Measurements from ENCODE around the gene THAP9.
"Not testable (repeated sequence)": the region's sequence is repeated elsewhere in the genome, so short reads cannot be mapped to it uniquely, and the experiment has no call there.

The THAP9 gene

GRCh38 chr4:82900411-82901182, at the start of gene THAP9:
TSS of gene THAP9 (plus strand) at chr4:82900735. CDS start at chr4:82900803, 68 bp downstream.
- peak; percentile 98 for DNase-seq (ENCODE audit: low spot score)

DNA sequence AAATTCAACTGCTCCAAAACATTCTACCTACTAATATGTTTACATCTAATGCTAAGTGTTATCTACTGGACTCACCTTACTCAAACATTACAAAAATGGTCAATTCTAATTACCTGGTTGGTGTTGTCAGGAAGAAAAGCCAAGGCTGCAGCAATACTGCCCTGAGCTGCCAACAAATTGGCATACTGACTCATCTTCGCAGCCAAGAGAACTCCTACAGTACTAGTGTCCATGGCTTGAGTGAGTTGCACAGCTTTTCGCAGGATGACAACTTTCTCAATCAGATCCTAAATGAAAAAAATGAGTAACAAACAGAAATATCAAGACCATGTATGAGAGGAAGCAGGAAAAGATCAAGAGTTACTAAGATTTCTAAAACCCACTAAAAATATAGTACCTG, 49.2 kb upstream of the THAP9 start:
- DNase-seq (ENCODE audit: low spot score), result no peak

- no peak for DNase-seq (ENCODE audit: low spot score)
These were observed 48.4 kb upstream of the THAP9 start for GRCh38 chr4:82851885-82852750.

DNA sequence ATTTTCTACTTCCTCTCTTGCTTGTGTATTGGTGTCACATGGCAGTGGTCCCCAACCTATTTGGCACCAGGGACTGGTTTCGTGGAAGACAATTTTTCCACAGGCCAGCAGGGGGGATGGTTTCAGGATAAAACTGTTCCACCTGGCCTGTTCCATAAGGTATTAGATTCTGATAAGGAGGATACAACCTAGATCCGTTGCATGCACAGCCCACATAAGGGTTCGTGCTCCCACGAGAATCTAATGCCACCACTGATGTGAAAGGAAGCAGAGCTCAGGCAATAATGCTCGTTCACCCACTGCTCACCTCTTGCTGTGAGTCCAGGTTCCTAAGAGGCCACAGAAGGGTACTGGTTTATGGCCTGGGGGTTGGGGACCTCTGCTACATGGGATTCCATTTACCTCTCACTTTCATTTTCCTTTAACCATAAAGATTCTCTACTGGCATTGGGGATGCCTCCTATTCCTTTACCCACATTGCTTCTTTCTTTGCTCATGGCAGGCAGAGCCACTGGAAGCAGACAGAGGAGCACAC, 47.7 kb upstream of the THAP9 start:
- DNase-seq (ENCODE audit: low spot score), result no peak

- not testable (repeated sequence) for DNase-seq (ENCODE audit: low spot score)
These were observed 40.0 kb upstream of the THAP9 start for GRCh38 chr4:82860487-82860886.

DNA sequence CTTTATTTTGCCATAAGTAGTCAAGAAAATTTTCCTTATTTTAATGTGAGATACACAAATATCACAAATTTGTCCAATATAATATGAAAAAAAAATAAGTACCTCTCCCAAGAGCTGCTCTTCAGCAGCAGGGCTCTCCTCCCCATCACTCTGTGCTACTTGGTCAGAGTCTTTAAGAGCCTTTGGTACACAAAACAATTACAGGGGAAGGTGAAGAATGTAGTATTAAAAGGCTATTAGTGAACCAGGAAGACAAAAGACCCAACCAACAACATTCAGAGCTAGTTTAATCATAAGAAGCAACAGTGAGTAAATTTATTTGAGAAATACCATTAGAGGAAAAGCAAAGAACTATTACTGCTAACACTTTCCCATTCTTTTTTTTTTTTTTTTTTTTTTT, 39.0 kb upstream of the THAP9 start:
- no peak for DNase-seq (ENCODE audit: low spot score)

- DNase-seq (ENCODE audit: low spot score), result no peak
These were observed 36.1 kb upstream of the THAP9 start for GRCh38 chr4:82864336-82864979.

DNA sequence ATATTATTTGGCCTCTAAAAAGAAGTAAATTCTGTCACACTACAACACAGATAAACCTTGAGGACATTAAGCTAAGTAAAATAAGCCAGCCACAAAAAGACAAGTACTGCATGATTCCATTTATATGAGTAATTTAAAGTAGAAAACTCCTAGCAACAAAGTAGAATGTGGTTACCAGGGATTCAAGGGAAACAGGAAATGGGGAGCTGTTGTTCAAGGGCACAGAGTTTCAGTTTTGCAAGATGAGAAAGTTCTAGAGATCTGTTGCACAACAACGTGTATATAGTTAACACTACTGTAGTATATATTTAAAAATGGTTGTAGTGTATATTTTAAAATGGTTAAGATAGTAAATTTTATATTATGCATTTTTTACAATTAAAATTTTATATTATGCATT, 34.9 kb upstream of the THAP9 start:
- no peak for DNase-seq (ENCODE audit: low spot score)

GRCh38 chr4:82866033-82866432, 34.5 kb upstream of the THAP9 start:
- DNase-seq (ENCODE audit: low spot score), result not testable (repeated sequence)

DNA sequence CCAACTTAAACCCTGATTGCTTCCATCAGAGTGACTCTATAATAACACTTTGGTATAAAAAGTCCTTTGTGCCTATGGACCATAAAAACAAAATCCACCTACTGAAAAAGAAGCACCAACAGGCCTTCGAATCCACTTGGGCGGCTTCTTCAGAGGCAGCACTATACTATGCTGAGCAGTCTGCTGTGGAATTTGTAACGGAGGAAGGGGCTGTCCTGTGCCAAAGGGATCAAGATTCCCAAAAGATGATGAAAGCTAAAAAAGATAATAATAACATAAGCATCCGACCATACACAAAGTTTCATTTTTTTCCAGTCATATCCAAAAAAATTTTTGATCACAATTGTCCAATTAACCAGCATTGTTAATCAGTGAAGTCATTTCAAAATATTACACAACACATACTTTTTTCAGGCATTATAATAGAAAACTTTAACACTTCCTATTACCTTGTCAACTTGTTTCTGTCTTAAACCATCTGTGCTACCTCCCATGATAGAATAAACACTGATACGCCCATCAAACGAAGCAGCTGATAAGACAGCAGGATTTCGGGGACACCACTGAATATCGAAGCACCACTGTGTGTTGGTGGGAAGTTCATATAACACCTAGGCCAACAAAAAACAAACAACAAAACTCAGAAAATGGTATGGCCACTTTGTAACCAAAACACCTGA, 33.7 kb upstream of the THAP9 start:
- DNase-seq (ENCODE audit: low spot score), result no peak

DNA sequence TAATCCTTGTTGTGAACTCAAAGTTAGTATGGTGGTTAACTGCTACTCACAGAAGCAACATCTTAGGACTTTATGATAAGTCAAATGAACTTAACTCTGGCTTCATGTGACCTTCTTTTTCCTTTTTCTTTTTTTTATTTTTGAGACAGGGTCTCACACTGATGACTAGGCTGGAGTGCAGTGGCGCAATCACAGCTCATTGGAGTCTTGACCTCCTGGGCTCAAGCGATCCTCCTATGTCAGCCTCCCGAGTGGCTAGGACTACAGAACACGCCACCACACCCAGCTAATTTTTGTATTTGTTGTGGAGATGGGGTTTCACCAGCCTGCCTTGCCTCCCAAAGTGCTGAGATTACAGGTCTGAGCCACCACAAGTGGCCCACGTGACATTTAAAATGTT, 32.0 kb upstream of the THAP9 start:
- no peak for DNase-seq (ENCODE audit: low spot score)

DNA sequence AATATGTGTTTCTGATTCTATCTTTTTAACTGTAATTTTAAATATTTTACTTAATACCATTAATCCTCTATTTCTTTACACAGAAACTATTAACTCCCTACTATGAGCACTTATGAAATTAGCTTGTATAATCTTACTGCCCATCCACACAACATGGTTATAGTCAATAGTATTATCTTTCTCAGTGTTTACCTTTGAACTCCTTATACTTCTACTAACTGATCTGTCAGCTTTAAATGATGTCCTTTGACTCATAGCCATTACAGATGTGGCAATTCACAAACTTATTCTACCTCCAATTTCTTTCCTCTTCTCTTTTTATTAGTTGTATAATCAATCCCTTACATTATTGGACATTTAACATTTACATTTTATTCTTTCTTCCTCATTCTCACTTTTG, 15.1 kb upstream of the THAP9 start:
- DNase-seq (ENCODE audit: low spot score), result no peak

DNA sequence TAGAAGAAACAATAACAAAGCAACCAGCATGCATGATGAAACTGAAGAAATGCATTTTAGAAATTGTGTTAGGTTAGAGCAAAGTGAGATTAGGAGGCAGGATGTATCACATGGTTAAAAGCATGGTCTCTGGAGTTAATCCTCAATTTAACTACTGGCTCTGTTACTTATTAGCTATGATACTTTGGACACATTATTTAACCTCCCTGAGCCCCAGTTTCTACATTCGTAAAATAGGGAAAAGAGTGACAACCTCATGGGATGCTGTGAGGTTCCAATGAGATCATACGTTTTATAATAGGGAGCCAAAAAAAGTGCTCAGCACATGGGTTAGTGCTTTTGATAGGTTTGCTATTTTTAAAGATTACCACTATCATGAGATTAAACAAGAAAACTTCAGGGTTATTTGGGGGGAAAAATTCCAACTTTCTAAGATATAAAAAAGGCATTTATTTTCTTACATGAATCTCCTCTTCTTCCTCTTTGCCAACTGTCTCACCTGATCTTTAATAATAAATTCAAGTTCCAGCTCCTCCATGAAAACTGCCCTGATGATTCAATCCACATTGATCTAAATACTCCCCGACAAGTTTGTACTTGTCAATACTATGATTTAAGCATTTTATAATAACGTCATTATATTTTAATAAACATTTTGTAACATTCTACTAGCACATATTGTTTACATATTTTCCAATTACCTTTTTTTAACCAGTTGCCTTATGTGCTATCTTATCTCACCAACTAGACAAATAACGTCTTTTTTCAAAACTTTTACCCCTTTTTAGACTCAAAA, 14.2 kb upstream of the THAP9 start:
- DNase-seq (ENCODE audit: low spot score), result no peak

- no peak for DNase-seq (ENCODE audit: low spot score)
These were observed 11.2 kb upstream of the THAP9 start for GRCh38 chr4:82889287-82889686.

DNA sequence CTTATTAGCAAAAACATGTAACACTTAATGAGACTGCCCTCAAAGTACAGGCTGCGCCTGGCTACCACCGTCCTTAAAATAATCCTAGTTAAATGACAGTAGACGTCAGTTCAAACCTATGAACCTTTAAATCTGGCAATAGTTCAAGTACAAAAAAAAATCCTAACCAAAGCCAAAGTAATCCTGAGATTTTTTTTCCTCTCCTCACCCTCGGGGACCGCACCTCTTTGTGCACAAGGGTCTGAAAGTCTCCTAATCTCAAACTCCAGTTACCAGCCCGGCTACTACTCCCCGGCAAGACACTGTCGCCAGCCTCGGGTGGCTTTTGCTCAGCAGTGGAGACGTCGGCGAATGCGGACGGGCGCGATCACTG, 10.0 kb upstream of the THAP9 start:
- peak; percentile 32 for DNase-seq (ENCODE audit: low spot score)

DNA sequence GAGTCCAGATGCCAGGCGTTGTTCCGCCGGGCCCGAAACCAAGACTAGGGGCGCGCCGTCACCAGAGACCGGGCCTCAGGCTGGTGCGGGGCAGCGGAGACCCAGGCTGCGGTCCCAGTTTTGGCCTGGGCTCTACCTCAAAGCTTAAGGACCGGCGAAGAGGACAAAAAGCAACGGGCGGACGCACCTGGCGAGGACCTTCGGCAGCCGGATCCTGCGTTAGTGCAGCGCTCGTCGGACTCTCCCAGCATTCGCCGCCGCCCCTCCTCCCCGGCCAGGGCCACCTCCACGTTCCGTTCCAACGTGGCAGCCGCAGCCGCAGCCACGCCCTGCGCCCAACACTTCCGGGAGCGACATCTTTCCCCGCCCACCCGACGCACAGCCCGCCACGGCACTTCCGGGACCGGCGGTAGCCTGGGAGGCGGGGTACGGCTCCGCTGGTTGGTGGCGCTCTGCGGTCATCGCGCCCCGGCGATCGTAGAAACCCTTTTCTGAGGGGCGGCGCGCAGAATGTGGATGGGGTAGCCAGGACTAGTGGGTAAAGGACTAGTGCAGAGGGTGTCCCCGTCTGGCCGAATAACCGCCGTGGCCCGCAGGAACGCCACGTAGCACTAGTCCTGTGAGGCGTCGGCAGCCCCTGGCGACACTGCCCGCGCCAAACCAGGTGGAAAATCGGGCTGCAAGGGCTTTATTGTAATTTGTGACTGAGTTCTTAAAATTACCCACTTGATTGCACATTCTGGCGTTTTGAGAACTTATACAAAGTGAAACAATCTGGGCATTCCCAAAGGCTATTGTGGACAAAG, 9.4 kb upstream of the THAP9 start, which contains the start of gene SEC31A:
Gene SEC31A (minus strand): TSS at position 253 of the 806 bp plus-strand sequence. CDS start 9,217 bp downstream, outside the sequence.
- DNase-seq (ENCODE audit: low spot score), result peak; percentile 96

GRCh38 chr4:82891707-82892466, 8.6 kb upstream of the THAP9 start:
- no peak for DNase-seq (ENCODE audit: low spot score)

GRCh38 chr4:82892467-82892802, 8.1 kb upstream of the THAP9 start:
- no peak for DNase-seq (ENCODE audit: low spot score)

DNA sequence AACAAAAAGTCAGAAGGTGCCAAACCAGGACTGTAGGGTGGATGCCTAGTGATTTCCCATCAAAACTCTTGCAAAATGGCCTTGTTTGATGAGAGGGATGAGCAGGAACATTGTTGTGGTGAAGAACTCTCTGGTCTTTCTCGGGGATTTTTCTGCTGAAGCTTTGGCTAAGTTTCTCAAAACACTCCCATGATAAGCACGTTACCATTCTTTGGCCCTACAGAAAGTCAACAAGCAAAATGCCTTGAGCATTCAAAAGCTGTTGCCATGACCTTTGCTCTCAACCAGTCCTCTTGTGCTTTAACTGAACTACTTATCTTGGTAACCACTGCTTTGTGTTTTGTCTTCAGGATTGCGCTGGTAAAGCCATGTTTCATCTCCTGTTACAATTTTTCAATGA, 6.6 kb upstream of the THAP9 start:
- DNase-seq (ENCODE audit: low spot score), result no peak

Data from LoVo (cell line).